NCI-H187 treated with DMSO at 0.1 percent for 48 hours (cell line): Measurements from ENCODE around the gene PTPRU.

ENCODE experiments used
- DNase-seq: peaks from one replicate; lab custom pipeline; 2025; lab: John Stamatoyannopoulos, UW

PTPRU gene

DNA sequence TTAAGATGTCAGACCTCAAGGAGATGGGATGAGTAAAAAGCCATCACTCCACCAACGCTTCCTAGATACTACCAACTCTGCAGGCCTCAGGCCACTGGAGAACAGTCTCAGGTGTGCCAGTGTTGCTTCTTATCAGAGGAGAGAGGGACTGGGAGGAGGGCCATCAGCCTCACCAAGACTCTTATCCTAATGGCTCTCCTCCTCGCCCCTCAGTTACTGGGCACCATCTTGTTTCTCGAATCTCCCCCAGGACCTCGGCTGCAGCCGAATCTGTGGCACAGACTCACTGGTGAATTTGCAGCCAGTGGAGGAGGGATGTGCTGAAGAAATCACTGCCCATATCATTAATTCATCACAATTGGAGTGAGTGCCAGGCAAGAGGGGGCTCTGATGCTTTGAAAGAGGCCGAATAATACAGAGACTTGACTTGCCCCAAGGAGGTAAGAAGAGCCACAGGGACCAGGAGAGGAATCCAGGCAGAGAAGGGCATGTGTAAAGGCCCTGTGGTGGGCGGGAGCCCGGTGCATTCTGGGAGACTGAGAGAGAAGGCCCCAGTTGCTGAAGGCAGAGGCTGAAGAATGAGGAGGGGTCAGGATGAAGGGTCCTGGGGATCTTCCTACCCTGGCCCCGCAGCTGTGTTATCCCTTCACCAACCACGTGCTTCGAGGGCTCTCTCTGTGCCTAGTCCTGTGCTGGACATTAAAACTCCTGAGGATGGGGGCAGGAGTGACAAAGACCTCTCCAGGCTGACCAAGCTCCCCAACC is 129.8 kb downstream of the PTPRU start:
- DNase-seq, result no peak

GRCh38 chr1:29368936-29369932 is 132.9 kb downstream of the PTPRU start:
- DNase-seq, result no peak

DNA sequence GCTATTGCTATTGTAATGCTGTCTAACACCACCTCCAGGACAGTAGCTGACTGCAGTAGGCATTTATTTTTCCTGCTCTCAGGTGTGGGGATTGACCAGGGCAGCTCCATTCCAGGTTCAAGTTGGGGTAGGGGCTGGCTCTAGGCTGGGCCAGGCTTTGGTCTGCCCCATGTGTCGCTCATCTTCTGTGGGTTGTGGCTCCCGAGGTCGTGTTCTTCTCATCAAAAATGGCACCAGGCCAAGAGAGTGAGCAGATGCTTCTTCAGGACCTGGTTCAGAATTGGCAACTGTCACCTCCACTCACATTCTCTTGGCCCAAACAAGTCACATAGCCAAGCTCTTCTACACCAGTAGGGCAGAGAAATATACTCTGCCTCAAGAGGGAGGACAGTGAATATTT is 133.7 kb downstream of the PTPRU start:
- no peak for DNase-seq

DNA sequence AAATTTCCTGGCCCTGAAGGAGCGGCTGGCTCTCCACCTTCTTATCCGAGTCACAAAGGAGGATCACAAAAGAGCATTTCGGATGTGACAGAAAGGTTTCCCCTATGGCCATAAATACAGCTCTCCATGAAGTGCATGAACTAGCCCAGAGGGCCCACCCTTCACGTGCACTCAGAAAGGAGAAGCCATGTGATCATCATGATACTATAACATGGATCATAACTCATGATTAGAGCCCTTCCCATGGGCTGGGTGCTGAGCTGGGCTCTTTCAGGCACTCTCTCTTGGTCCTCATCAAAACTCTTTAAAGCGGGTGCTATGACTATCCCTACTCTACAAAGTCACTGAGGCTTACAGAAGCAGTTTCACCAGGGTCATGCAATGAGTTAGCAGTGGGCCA is 135.0 kb downstream of the PTPRU start:
- no peak for DNase-seq

- DNase-seq, result no peak
These were observed 135.8 kb downstream of the PTPRU start for GRCh38 chr1:29372108-29372507.
